ENCODE results near the gene CEP164. TPM values are rescaled to one million over a fixed set of nuclear protein-coding genes. Genes with fewer than 3 reads are reported as not detected.
"Not testable (repeated sequence)": the region's sequence is repeated elsewhere in the genome, so short reads cannot be mapped to it uniquely, and the experiment has no call there.

CEP164 gene
- total RNA-seq, 1 experiment from 2014 or later: 33.9 TPM

DNA sequence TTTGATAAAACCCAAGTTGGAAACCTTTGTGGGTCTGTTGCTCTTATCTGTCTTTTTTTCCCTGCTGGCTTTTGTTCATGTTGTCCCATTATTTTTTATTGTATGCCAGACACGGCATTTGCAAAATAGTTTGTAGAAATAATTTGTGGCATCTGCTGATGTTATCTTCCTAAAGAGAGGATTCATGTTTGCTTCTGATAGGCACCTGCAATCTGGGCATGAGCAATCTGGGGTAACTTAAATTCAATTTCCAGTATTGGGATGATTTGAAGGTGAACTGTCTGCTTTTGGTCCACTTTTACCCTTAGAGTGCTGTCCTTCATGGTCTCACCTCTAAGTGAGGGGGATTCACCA, 126.9 kb downstream of the CEP164 start:
- no peak overlapping the region for H3K4me3 ChIP-seq
- H3K27me3 ChIP-seq (ENCODE audit: insufficient read depth, low read depth): peaks cover 99% of the 10 kb centered on the region
- no peaks in the 10 kb centered on the region for H3K9me3 ChIP-seq (ENCODE audit: insufficient read depth, low read depth)
- DNase-seq: no peak
- no peaks in the 10 kb centered on the region for H3K9me2 ChIP-seq (ENCODE audit: insufficient read depth)
- H3K36me3 ChIP-seq (ENCODE audit: low read depth): no peaks in the 10 kb centered on the region
- no peak overlapping the region for H3K4me2 ChIP-seq
- H3K27ac ChIP-seq: no peak overlapping the region
- intact Hi-C loops (cut with micrococcal nuclease; ENCODE audit: unreplicated experiment): no loop called here
- no peaks in the 10 kb centered on the region for H3K79me2 ChIP-seq (ENCODE audit: low read depth)
- no peak overlapping the region for H2AFZ ChIP-seq
- ChIA-PET POLR2A (ENCODE audit: unreplicated experiment) (no interaction called here), CTCF (no interaction called here)
- no peaks in the 10 kb centered on the region for H4K20me1 ChIP-seq (ENCODE audit: insufficient read depth)
- no peaks in the 10 kb centered on the region for H3F3A ChIP-seq (ENCODE audit: insufficient read depth, low read depth)
- no peaks in the 10 kb centered on the region for H3K4me1 ChIP-seq (replicated peaks; ENCODE audit: insufficient read depth)
- TF ChIP-seq, protein P1, sequence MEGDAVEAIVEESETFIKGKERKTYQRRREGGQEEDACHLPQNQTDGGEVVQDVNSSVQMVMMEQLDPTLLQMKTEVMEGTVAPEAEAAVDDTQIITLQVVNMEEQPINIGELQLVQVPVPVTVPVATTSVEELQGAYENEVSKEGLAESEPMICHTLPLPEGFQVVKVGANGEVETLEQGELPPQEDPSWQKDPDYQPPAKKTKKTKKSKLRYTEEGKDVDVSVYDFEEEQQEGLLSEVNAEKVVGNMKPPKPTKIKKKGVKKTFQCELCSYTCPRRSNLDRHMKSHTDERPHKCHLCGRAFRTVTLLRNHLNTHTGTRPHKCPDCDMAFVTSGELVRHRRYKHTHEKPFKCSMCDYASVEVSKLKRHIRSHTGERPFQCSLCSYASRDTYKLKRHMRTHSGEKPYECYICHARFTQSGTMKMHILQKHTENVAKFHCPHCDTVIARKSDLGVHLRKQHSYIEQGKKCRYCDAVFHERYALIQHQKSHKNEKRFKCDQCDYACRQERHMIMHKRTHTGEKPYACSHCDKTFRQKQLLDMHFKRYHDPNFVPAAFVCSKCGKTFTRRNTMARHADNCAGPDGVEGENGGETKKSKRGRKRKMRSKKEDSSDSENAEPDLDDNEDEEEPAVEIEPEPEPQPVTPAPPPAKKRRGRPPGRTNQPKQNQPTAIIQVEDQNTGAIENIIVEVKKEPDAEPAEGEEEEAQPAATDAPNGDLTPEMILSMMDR (conservative IDR thresholded peaks at IDR 0.05): no peak
- no peak for TF ChIP-seq EZH2 (IDR thresholded peaks at IDR 0.05; ENCODE audit: low read depth)
- BruUV-seq (replicated peaks): no TSS peak

DNA sequence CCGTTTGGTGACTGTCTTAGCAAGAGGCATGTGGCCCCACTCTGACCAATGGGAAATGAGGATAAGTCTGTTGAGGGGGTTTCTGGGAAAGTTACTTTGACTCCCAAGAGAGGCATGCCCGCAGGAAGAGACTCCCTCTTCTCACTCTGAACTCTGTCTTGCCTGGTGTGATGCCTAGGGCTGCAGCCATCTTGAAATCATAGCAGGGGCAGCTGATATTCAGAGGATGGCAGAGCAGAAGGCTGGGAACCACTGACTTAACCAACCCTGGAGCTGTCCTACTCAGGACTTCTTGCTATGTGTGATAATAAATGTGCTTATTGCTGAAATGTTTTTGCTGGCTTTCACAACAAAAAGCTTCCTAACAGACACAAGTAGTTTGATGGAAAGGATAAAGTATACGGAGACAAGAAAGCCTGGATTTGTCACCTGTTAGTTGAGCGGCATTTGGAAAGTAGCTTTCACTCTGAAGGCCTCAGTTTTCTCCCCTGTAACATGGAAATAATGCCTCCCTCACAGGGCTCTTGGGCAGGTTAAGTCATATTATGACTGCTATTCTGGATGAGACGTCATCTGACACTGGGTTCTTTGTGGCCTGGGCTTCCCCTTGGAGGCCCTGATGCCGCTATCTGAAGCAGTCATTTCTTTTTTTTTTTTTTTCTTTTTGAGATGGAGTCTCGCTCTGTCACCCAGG, 128.5 kb downstream of the CEP164 start:
- Histone ChIP-seq H2AFZ (no peak overlapping the region), H3K9me3 (ENCODE audit: insufficient read depth, low read depth) (no peaks in the 10 kb centered on the region), H3K27ac (no peak overlapping the region), H3K79me2 (ENCODE audit: low read depth) (no peaks in the 10 kb centered on the region), H3F3A (ENCODE audit: insufficient read depth, low read depth) (no peaks in the 10 kb centered on the region), H3K4me2 (no peak overlapping the region), H3K4me3 (no peak overlapping the region), H3K36me3 (ENCODE audit: low read depth) (no peaks in the 10 kb centered on the region), H3K9me2 (ENCODE audit: insufficient read depth) (no peaks in the 10 kb centered on the region), H3K4me1 (replicated peaks; ENCODE audit: insufficient read depth) (no peaks in the 10 kb centered on the region), H4K20me1 (ENCODE audit: insufficient read depth) (no peaks in the 10 kb centered on the region), H3K27me3 (ENCODE audit: insufficient read depth, low read depth) (peaks cover 99% of the 10 kb centered on the region)
- ChIA-PET CTCF (no interaction called here), POLR2A (ENCODE audit: unreplicated experiment) (no interaction called here)
- DNase-seq: no peak
- BruUV-seq (replicated peaks): no TSS peak
- no peak for TF ChIP-seq EZH2 (IDR thresholded peaks at IDR 0.05; ENCODE audit: low read depth)
- TF ChIP-seq, protein P1 (conservative IDR thresholded peaks at IDR 0.05): no peak
- intact Hi-C loops (cut with micrococcal nuclease; ENCODE audit: unreplicated experiment): no loop called here

DNA sequence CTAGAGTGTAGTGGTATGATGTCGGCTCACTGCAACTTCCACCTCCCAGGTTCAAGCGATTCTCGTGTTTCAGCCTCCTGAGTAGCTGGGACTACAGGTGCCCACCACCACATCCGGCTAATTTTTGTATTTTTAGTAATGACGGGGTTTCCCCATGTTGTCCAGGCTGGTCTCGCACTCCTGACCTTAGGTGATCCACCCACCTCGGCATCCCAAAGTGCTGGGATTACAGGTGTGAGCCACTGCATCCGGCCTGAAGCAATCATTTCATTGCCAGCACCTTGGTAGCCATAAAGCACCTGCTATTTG, 129.0 kb downstream of the CEP164 start:
- DNase-seq; H3K9me3 ChIP-seq (ENCODE audit: insufficient read depth, low read depth); intact Hi-C loops (cut with micrococcal nuclease; ENCODE audit: unreplicated experiment); H3F3A ChIP-seq (ENCODE audit: insufficient read depth, low read depth); CTCF ChIA-PET; H3K27ac ChIP-seq; H4K20me1 ChIP-seq (ENCODE audit: insufficient read depth); H3K4me3 ChIP-seq; H3K9me2 ChIP-seq (ENCODE audit: insufficient read depth); H2AFZ ChIP-seq; H3K79me2 ChIP-seq (ENCODE audit: low read depth); H3K4me2 ChIP-seq; BruUV-seq (replicated peaks); H3K4me1 ChIP-seq (replicated peaks; ENCODE audit: insufficient read depth); POLR2A ChIA-PET (ENCODE audit: unreplicated experiment); H3K36me3 ChIP-seq (ENCODE audit: low read depth): not testable (repeated sequence)
- H3K27me3 ChIP-seq (ENCODE audit: insufficient read depth, low read depth): peaks cover 100% of the 10 kb centered on the region
